ENCODE results near the gene NEU3. TPM values are rescaled to one million over a fixed set of nuclear protein-coding genes. Genes with fewer than 3 reads are reported as not detected.
"Not testable (repeated sequence)": the region's sequence is repeated elsewhere in the genome, so short reads cannot be mapped to it uniquely, and the experiment has no call there.

The NEU3 gene
- total RNA-seq, 1 donor from 2014 or later: 9.3 TPM

- DNase-seq (ENCODE audit: low spot score): no peak
- intact Hi-C loops (cut with DNase I): no loop called here
These were observed 8.1 kb upstream of the NEU3 start for GRCh38 chr11:74980634-74981033.

- DNase-seq (ENCODE audit: low spot score): no peak
- intact Hi-C loops (cut with DNase I): no loop called here
These were observed 6.8 kb upstream of the NEU3 start for GRCh38 chr11:74981888-74982287.

- DNase-seq (ENCODE audit: low spot score): no peak
- intact Hi-C loops (cut with DNase I): no loop called here
These were observed 4.7 kb upstream of the NEU3 start for GRCh38 chr11:74984070-74984469.

- DNase-seq (ENCODE audit: low spot score): no peak
- intact Hi-C loops (cut with DNase I): no loop called here
These were observed 4.0 kb upstream of the NEU3 start for GRCh38 chr11:74984730-74985129.

GRCh38 chr11:74989260-74989638 is 516 bp downstream of the NEU3 start:
- DNase-seq (ENCODE audit: low spot score): no peak
- intact Hi-C loops (cut with DNase I): no loop called here

- intact Hi-C loops (cut with DNase I); DNase-seq (ENCODE audit: low spot score): not testable (repeated sequence)
These were observed 1.4 kb downstream of the NEU3 start for GRCh38 chr11:74990150-74990549.

- DNase-seq (ENCODE audit: low spot score): no peak
- intact Hi-C loops (cut with DNase I): no loop called here
These were observed 2.2 kb downstream of the NEU3 start for GRCh38 chr11:74990941-74991340.

- intact Hi-C loops (cut with DNase I): no loop called here
- DNase-seq (ENCODE audit: low spot score): no peak
These were observed 4.1 kb downstream of the NEU3 start for GRCh38 chr11:74992852-74993251.

- intact Hi-C loops (cut with DNase I): no loop called here
- no peak for DNase-seq (ENCODE audit: low spot score)
These were observed 12.2 kb downstream of the NEU3 start for GRCh38 chr11:75000975-75001354.

- intact Hi-C loops (cut with DNase I): no loop called here
- DNase-seq (ENCODE audit: low spot score): no peak
These were observed 13.0 kb downstream of the NEU3 start for GRCh38 chr11:75001686-75002085.

- DNase-seq (ENCODE audit: low spot score): no peak
- intact Hi-C loops (cut with DNase I): no loop called here
These were observed 13.8 kb downstream of the NEU3 start for GRCh38 chr11:75002516-75002915.

- no peak for DNase-seq (ENCODE audit: low spot score)
- intact Hi-C loops (cut with DNase I): no loop called here
These were observed 15.5 kb downstream of the NEU3 start for GRCh38 chr11:75004215-75004614.

GRCh38 chr11:75011357-75011756 is 22.6 kb downstream of the NEU3 start:
- intact Hi-C loops (cut with DNase I): no loop called here
- DNase-seq (ENCODE audit: low spot score): no peak

GRCh38 chr11:75011872-75012271 is 23.1 kb downstream of the NEU3 start:
- intact Hi-C loops (cut with DNase I): no loop called here

GRCh38 chr11:75013051-75013450 is 24.3 kb downstream of the NEU3 start:
- intact Hi-C loops (cut with DNase I): no loop called here

More at GRCh38 chr11:75011872-75012271, 23.1 kb downstream of the NEU3 start:
- DNase-seq (ENCODE audit: low spot score): no peak

GRCh38 chr11:75014129-75014528 is 25.4 kb downstream of the NEU3 start:
- no peak for DNase-seq (ENCODE audit: low spot score)

More at GRCh38 chr11:75013051-75013450, 24.3 kb downstream of the NEU3 start:
- no peak for DNase-seq (ENCODE audit: low spot score)

GRCh38 chr11:75019200-75019599 is 30.5 kb downstream of the NEU3 start:
- intact Hi-C loops (cut with DNase I); DNase-seq (ENCODE audit: low spot score): not testable (repeated sequence)

More at GRCh38 chr11:75014129-75014528, 25.4 kb downstream of the NEU3 start:
- intact Hi-C loops (cut with DNase I): no loop called here

GRCh38 chr11:75020328-75020727 is 31.6 kb downstream of the NEU3 start:
- intact Hi-C loops (cut with DNase I); DNase-seq (ENCODE audit: low spot score): not testable (repeated sequence)

- intact Hi-C loops (cut with DNase I): loop anchor here (2.0 kb wide), 1 partner anchor 227 kb away; no protein-coding TSS in a partner anchor
These were observed 33.6 kb downstream of the NEU3 start for GRCh38 chr11:75022296-75022695.

GRCh38 chr11:75022759-75023396 is 34.1 kb downstream of the NEU3 start:
- DNase-seq (ENCODE audit: low spot score): peak; percentile 88
- intact Hi-C loops (cut with DNase I): loop anchor here (2.0 kb wide), 1 partner anchor 226 kb away; no protein-coding TSS in a partner anchor

More at GRCh38 chr11:75022296-75022695, 33.6 kb downstream of the NEU3 start:
- no peak for DNase-seq (ENCODE audit: low spot score)

- intact Hi-C loops (cut with DNase I): loop anchor here (2.0 kb wide), 1 partner anchor 225 kb away; no protein-coding TSS in a partner anchor
- DNase-seq (ENCODE audit: low spot score): no peak
These were observed 34.8 kb downstream of the NEU3 start for GRCh38 chr11:75023446-75024067.

Data from cardiac septum (tissue), 1 donor.